Glutamatergic neuron (in vitro differentiated cells): ENCODE data around the gene YBX3. TPM values are rescaled to one million over a fixed set of nuclear protein-coding genes. Genes with fewer than 3 reads are reported as not detected.

ENCODE experiments used
- DNase-seq: peaks from one replicate; pipeline ENCODE4 v3.0.0; 2022
- H3K27ac Mint-ChIP-seq: one replicate; pipeline ENCODE4 v1.8.0; 2020; ENCODE audit warnings: mild to moderate bottlenecking, mixed read lengths, inconsistent platforms; ENCODE audit not compliant: unreplicated experiment
- H3K27me3 Mint-ChIP-seq: one replicate; pipeline ENCODE4 v1.8.0; 2020; ENCODE audit warnings: mild to moderate bottlenecking, moderate library complexity, mixed read lengths, inconsistent platforms; ENCODE audit not compliant: unreplicated experiment
- H3K36me3 Mint-ChIP-seq: one replicate; pipeline ENCODE4 v1.8.0; 2020; ENCODE audit warnings: mild to moderate bottlenecking, mixed read lengths, inconsistent platforms; ENCODE audit not compliant: unreplicated experiment
- H3K4me1 Mint-ChIP-seq: one replicate; pipeline ENCODE4 v1.8.0; 2020; ENCODE audit warnings: mild to moderate bottlenecking, low read depth, mixed read lengths, inconsistent platforms; ENCODE audit not compliant: unreplicated experiment
- H3K4me3 Mint-ChIP-seq: one replicate; pipeline ENCODE4 v1.8.0; 2020; ENCODE audit warnings: mild to moderate bottlenecking, mixed read lengths, inconsistent platforms; ENCODE audit not compliant: unreplicated experiment
- H3K9me3 Mint-ChIP-seq: one replicate; pipeline ENCODE4 v1.8.0; 2020; ENCODE audit warnings: mild to moderate bottlenecking, moderate library complexity, mixed read lengths, inconsistent platforms; ENCODE audit not compliant: unreplicated experiment
- CTCF ChIP-seq: fragments of 200-600 bp; sonication (generic); IDR thresholded peaks from one replicate; pipeline ENCODE4 v1.5.0; 2021; ENCODE audit not compliant: partially characterized antibody, unreplicated experiment
- total RNA-seq: library from RNA; stranded (reverse); fragmentation: NEBNext Ultra II Directional; extraction: Animal tissue kit (Norgen Biotek cat#: 25700); gene quantifications from one replicate; pipeline ENCODE4 v1.2.1, GENCODE V29; 2021; ENCODE audit not compliant: unreplicated experiment

Gene YBX3
- total RNA-seq, 1 donor from 2014 or later = 39.0 TPM

- Mint-ChIP-seq H3K4me1 (no peaks in the 10 kb centered on the region), H3K27ac (no peak overlapping the region)
Measured at GRCh38 chr12:10652192-10652591, 70.9 kb downstream of the YBX3 start.

More at GRCh38 chr12:10652192-10652591, 70.9 kb downstream of the YBX3 start:
- DNase-seq = no peak
- Mint-ChIP-seq H3K27me3 (no peaks in the 10 kb centered on the region), H3K9me3 (peaks cover 3% of the 10 kb centered on the region), H3K4me3 (no peak overlapping the region), H3K36me3 (no peaks in the 10 kb centered on the region)
- TF ChIP-seq CTCF = no peak

Other genes with a start within 250 kb of the YBX3 start
- gene EIF2S3B, start 217.4 kb downstream of the YBX3 start, total RNA-seq = 4.1 TPM
- gene MAGOHB, start 109.7 kb downstream of the YBX3 start, total RNA-seq = 22.1 TPM
- not detected for gene STYK1, start 49.3 kb downstream of the YBX3 start, total RNA-seq
- 0.39 TPM for gene TAS2R7, start 79.3 kb upstream of the YBX3 start, total RNA-seq
- gene TAS2R8, start 84.0 kb upstream of the YBX3 start, total RNA-seq = not detected
- not detected for gene TAS2R9, start 86.8 kb upstream of the YBX3 start, total RNA-seq
- 0.69 TPM for gene TAS2R10, start 103.0 kb upstream of the YBX3 start, total RNA-seq
- 7.5 TPM for gene PRR4, start 126.2 kb upstream of the YBX3 start, total RNA-seq
- 33.3 TPM for gene PRH1, start 160.9 kb upstream of the YBX3 start, total RNA-seq
- 2.0 TPM for gene TAS2R13, start 186.2 kb upstream of the YBX3 start, total RNA-seq
- not detected for gene PRH2, start 205.9 kb upstream of the YBX3 start, total RNA-seq
- gene TAS2R14, start 215.9 kb upstream of the YBX3 start, total RNA-seq = 3.3 TPM